IPS-11a (cell line): Measurements from ENCODE around the gene CMKLR1.

ENCODE experiments used
- H3K4me3 ChIP-seq: one replicate; pipeline ENCODE4 v1.5.1; 2013; ENCODE audit warnings: low read depth, low read length, control low read depth

The CMKLR1 gene, protein sequence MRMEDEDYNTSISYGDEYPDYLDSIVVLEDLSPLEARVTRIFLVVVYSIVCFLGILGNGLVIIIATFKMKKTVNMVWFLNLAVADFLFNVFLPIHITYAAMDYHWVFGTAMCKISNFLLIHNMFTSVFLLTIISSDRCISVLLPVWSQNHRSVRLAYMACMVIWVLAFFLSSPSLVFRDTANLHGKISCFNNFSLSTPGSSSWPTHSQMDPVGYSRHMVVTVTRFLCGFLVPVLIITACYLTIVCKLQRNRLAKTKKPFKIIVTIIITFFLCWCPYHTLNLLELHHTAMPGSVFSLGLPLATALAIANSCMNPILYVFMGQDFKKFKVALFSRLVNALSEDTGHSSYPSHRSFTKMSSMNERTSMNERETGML

DNA sequence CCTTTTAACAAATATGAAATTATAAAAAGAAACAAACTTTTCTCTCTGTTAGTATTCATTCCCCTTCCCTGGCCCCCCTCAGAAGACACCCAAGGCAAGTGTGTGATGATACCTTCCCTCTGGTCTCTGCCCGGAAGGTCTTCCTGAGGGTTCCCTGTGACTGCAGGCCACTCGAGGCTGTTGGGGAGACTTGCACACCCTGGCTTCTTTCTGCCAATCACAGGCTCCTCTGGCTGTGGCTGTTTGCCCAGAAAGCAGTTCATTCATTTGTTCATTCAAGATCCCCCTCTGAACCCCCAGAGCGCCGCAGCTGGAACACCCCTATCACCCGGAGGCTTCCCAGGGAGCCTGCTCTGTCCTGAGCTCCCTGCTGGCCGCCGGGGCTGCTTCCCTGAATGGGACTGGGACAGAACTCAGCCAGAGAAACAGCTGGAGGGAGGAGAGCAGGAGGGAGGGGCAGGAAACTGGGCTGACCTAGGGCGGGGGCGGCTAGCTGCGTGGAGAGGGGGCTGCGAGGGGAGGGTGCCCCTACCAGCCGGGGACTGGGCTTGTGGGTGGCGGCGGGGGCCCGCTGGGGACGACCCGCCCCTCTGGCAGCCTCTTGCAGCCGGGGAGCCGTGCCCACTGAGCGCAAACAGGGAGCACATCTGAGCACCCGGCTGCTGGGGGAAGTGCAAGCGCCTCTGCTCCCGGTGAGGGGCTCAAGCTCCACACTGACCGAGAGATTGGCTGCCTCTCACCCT, at the start of gene CMKLR1:
Gene CMKLR1 (minus strand): TSS at position 397 of the 743 bp plus-strand sequence. CDS start 45,720 bp downstream, outside the sequence.
- no peak within 1 kb of the TSS for H3K4me3 ChIP-seq

DNA sequence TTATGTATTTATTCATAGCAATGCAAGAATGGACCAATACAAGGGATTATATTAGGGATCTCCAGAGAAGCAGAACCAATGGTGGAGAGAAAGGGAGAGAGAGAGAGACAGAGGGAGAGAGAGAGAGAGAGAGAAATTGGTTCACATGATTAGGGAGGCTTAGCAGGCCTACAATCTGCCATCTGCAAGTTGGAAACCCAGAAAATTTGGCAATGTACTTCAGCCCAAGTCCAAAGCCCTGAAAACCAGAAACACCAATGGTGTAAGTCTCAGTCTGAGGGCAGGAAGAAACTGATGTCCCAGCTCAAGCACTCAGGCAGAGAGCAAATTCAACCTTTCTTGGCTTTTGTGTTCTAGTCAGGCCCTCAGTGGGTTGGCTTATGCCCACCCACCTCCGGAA, 48.7 kb upstream of the CMKLR1 start:
- no peak overlapping the region for H3K4me3 ChIP-seq

DNA sequence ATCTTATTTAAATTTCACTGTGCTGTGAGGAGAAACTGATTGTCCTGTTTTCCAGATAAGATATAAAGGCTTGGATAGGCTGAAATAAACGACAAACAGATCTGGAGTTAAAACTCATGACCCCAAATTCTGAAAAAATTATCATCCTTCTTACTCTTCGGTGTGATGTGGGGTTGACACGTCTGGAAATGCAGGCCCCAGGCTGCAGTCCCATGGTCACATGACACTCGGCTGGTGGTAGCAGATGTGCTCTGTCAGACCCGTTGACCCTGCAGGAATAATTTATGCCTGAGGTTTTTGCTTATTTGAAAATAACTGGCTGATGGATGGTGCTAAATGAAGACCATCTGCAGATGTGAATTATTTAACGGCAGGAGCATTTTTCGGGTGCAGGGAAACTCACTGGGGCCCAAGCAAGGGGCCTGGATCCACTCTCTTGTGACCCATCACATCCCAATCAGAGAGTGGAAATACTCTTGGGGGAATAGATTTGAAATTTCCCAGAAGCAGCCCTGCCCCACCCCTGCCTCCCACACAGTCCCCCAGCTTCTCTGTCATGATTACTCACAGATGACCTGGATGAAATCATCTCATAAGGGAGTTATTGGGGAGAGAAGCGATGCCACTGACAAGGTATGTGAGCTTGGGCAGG, 47.7 kb upstream of the CMKLR1 start:
- no peak overlapping the region for H3K4me3 ChIP-seq

DNA sequence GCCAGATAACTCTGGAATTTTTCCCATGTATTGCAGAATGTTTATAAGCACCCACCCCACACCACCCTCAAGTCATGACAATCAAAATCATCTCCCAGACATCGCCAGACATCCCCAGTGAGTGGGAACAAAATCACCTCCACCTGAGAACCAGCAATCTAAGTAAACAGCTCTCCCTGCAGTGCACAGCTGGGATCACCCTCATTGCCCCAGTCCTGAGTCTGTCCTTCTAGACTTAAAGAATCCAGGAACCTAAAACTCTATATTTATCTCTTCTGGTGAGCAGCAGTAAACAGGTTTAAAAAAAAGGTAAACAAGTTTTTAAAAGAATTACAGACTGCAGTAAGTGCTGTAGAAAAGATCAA, 43.3 kb upstream of the CMKLR1 start:
- no peak overlapping the region for H3K4me3 ChIP-seq

DNA sequence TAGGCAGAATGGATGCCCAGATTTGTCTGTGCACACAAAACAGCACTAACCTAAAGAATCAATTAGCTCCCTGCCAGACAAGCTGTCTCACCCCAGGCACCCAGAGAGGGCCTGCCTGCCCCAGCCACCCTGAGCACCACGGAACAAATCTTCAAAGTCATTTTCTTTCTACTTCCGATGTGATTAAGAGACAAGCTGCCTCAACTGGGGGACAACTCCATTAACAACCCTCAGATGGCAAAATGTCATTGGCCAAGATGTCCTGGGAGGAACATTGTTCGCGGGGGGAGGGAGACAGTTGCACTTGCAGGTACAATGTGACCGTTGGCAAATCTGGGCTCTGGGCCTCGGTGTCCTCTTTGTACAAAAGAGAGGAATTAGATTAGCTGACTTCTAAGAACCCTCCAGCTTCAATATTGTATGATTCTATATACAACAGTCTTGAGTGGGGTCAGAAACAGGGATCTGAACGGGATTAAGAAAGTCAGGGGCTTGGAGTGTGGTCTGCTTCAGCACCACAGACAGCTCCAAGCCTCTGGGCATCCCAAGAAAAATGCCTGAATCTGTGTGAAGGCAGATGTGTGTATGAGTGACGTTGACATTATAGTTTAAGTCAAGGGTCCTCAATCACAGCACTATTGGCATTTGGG, 42.8 kb upstream of the CMKLR1 start:
- no peak overlapping the region for H3K4me3 ChIP-seq

DNA sequence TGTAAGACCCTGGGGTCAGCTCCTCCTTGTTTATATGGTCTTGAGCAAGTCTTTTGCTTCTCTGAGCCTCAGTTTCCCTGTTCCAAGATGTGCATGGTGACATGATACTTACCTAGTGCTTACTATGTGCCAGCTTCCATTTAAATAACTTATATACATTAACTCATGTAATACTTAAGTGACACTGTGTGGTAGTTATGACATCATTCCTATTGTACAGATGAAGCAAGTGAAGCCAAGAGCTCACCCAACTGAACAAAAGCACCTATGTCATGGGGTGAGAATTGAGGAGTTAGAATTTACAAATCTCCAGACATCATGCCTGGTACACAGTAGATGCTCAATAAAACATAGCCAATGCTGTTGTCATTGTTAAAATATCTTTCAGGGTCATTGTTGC, 41.3 kb upstream of the CMKLR1 start:
- H3K4me3 ChIP-seq = no peak overlapping the region

DNA sequence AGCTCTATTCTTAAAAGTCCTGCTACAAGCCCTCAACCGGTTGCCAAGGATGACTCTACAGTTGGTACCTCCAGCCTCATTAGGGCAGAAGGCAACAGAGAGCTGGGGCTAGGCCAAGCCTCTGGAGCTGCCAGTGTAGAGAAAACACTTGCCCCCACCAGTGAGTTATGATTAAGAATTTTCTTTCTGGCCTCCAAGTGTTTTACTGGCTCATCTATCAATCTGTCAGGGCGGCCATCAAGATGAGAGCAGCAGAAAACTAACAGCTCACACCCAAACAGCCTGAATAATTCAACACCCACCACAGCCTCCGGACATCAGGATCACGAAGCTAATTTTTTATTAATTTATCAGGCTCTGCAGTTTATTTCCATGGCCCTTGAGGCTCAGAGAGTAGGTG, 40.7 kb upstream of the CMKLR1 start:
- no peak overlapping the region for H3K4me3 ChIP-seq

DNA sequence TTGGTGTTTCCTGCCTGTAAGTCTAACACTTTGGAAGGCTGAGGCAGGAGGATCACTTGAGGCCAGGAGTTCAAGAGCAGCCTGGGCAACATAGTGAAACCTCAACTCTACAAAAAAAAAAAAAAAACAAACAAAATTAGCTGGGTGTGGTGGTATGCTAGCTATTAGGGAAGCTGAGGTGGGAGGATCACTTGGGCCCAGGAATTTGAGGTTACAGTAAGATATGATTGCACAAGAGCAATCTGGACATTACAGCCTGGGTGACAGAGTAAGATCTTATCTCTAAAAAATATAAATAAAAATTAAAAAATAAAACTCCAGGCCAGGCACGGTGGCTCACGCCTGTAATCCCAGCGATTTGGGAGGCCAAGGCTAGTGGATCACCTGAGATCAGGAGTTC, 39.8 kb upstream of the CMKLR1 start:
- no peak overlapping the region for H3K4me3 ChIP-seq

DNA sequence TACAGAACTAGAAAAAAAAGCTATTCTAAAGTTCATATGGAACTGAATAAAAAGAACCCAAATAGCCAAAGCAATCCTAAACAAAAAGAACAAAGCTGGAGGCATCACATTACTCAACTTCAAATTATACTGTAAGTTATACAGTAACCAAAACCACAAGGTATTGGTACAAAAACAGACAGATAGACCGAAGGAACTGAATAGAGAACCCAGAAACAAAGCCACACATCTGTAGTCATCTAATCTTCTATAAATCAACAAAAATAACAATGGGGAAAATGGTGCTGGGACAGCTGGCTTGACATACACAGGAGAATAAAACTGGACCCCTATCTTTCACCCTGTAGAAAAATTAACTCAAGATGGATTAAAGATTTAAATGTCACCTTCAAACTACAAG, 38.1 kb upstream of the CMKLR1 start:
- H3K4me3 ChIP-seq = no peak overlapping the region

DNA sequence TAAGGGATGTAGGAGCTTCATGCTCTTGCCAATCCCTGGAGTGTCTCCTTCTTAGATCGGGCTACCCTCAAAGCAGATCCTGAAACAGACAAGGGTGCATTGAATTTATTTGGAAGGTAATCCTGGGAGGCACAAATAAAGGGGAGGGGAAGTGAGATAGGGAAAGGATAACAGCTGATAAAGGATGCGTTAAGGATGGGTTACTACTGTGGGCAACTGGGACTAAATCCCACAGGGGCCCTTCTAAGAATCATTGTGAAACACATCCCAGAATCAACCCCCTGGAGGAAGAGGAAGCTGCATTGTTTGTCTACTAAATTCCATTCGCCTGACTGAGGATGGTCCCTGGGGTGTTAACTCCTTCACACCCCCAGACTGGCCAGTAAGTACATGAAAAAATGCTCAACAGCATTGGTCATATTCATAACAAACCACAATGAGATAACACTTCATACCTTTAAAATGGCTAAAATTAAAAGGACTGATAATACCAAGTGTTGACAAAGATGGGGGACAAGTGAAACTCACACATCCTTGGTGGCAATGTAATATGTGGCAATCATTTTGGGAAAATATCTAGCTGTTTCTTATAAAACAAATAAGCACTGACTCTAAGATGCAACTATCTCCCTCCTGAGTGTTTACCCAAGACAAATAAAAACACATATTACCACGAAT, 37.0 kb upstream of the CMKLR1 start:
- no peak overlapping the region for H3K4me3 ChIP-seq

DNA sequence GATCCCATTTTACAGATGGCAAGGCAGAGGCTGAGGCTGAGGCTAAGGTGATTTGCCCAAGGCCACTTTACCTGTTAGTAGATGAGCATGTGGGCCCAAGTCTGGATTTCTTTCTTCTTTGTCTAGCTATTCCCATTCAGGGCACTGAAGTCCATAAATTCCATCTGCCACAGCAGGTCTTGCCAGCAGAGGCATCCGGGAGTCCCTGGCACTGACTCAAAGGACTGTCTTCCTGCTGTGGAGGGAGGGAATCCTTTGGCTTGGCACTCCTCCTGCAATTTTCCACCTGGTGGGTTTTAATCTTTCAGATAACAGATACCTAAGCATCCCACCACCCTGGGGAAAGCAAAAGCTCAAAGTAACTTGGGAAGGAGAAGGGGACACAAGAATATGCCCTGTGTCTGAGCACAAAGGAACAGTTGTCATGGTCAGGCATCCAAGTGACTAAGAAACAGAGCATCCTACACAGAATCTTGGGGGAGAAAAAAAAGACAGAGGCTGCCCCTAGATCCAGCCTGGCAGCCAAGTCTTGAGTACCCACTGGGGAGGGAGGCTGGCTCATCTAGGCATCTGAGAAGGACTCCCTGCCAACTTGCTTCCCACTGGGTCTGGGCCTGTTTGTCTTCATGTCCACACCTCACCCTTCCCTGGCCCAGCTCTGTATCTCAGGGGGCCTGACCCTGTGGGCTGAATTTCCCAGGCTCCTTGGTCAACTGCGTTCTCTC, 35.6 kb upstream of the CMKLR1 start:
- no peak overlapping the region for H3K4me3 ChIP-seq

DNA sequence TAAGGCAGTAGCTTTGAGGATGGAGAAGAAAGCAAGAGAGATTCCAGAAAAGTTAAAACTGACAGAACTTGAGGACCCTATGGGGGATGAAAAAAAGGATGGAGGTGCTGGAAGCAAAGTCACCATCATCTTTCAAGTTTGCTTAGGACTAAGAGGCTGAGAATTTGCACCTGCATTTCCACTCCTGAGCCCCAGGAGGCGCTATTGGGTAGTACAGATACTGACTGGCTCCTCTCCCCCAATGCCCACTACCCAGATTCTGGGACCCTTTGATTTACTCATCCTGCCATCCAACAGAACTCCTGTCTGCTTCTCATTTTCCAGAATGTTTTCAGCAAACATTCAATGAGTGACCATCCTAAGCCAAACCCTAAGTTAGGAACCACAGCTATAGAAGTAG, 34.0 kb upstream of the CMKLR1 start:
- H3K4me3 ChIP-seq = no peak overlapping the region

DNA sequence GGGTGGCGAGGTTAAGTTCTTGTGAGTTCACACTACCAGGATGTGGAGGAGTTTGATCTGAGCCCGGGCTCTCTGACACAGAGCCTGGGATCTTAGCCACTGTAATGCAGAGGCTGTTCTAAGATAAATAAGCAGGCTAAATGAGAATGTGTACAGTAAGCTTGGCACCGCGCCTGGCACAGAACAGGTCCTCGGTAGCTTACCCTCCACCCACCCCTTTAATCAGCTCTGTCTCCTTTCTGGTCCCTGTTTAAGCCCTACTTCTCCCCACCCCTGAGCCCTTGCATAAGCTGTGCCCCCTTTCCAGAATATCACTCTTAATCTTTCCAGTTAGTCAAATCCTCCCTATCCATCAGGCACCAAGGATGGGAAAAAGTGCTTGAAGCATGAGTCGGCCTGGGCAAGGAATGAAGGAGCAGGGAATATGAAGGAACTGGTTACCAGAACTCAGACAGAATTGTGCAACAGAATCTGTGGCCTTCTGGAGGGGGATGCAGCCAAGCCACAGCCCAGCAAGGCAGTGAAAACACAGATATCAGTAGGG, 32.8 kb upstream of the CMKLR1 start:
- no peak overlapping the region for H3K4me3 ChIP-seq

DNA sequence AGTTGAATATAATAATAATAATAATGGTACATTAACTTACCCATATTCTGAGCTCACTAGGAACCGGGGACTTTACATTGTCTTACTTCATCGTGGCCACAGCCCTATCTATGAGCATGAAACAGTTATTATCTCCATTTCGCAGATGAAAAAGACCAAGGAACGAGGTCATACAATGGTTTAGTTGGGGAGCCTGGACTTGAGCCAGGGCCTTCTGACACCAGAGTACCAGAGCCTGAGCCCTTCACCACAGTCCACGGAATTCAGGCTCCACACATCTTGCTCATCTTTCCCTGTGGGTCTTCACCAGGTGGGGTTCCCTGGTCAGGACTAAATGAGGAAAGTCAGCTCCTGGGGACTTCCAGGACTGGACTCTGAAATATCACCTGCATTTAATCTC, 31.3 kb upstream of the CMKLR1 start:
- H3K4me3 ChIP-seq = no peak overlapping the region

DNA sequence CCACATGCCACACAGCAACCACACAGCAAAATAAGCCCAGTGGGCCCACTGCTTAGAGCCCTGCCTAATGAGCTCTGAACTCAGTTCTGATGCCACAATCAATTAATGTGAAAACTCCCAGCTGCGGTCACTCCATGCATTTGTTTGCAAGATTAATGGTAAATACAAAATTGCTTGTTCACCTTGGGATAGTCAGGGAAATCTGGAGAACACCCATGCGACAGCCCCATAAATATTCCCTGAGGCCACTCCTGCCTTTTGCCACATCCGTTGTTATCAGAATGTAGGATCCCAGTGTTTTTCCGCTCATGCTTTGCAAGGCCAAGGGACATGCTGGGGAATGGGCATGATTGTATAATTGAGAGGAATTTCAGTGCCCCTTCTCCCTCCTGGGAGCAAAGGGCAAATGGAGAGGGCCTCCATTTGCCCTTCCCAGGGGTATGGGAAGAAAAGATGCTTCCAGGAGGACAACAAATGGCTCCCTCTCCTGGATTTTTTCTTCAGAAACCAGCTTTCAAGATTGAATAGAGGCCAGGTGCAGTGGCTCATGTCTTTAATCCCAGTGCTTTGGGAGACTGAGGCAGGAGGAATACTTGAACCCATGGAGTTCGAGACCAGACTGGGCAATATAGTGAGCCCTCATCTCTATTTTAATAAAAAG, 30.8 kb upstream of the CMKLR1 start:
- no peak overlapping the region for H3K4me3 ChIP-seq

DNA sequence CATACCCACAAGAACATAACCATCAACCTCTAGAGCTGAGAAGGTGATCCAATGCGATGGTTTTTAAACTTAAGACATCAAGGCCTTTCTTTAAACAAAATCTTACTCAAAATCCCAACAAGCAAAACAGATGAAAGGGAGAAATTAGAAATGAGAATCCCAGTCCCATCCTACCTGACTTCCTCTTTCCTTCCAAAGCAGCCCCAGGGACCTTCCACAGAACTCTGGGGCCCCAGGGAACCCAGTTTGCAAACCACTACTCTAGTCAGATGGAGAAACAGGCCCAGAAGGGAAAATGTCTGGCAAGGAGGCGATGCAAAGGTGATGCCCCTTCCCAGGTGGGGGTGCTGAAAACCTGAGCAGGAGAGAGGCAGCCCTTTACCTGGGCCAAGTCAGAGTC, 29.0 kb upstream of the CMKLR1 start:
- H3K4me3 ChIP-seq = no peak overlapping the region

DNA sequence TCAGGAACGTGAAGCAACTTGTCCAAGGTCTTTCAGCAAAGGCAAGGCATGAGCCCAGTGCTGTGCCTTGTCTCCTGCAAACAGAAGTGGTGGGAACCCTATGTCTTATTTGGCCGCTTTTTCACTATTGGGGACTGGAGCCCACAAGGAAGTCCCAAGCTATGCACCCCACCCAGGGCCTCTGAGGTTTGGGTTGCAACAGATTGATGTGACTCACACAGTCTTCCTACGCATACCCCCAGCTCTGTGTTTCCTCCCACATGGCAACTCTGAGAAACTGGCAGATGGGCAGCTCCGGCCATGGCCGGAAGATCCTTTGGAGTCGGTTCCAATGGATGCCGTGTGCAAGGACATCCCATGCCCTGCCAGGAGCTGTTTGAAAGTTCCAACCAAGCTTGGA, 28.3 kb upstream of the CMKLR1 start:
- no peak overlapping the region for H3K4me3 ChIP-seq

DNA sequence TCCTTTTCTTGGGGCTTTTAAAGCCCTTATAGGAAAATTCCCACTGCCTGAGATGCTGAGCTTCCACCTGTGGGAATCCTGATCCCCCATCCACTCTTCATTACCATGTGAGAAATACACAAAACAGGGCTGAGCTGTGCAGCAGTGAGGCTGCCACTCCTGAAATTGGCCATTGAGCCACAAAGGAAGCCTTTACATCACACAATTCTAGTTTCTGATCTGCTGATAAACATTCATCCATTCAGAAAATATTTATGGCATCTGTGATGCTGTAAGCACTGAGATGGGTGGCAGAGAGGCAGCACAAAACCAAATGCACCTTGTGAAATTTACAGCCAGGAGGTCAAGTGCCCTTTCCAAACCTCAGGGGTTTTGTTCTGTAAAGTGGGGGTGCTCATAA, 26.2 kb upstream of the CMKLR1 start:
- no peak overlapping the region for H3K4me3 ChIP-seq

DNA sequence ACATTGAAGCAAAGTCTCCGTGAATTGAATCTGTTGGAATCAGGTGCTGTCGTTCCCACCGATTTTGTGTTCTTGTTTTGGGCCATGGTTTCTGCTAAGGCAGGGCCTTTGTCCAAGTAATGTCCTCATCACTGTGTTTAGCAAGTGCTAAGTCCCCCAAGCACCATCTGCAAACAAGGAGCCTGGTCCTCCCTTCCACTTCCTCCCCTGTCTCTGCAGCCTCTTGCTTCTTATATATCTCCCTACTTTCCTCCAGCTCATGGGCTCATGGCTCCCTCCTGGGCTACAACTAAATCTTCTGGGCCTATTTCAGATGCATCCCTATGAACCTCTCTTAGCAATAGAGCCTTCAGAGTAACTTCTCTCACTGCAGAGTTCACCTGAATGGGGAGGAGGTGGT, 25.8 kb upstream of the CMKLR1 start:
- no peak overlapping the region for H3K4me3 ChIP-seq

DNA sequence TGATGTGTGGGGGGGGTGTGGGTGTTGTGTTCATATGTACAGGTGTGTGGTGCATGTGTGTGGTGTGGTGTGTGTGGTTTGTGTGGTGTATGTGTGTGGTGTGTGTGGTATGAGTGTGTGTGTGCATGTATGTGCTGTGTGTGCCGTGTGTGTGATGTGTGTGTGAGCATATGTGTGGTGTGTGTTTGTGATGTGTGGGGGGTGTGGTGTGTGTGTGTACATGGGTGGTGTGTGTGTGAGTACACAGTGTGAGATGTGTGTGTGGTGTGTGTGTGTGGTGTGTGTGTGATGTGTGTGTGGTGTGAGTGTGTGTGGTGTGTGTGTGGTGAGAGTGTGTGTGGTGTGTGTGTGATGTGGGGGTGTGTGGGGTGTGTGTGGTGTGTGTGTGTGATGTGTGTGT, 24.5 kb upstream of the CMKLR1 start:
- H3K4me3 ChIP-seq = no peak overlapping the region
